Measurements from ENCODE around the gene RAB6D.
"Not testable (repeated sequence)": the region's sequence is repeated elsewhere in the genome, so short reads cannot be mapped to it uniquely, and the experiment has no call there.

RAB6D gene

DNA sequence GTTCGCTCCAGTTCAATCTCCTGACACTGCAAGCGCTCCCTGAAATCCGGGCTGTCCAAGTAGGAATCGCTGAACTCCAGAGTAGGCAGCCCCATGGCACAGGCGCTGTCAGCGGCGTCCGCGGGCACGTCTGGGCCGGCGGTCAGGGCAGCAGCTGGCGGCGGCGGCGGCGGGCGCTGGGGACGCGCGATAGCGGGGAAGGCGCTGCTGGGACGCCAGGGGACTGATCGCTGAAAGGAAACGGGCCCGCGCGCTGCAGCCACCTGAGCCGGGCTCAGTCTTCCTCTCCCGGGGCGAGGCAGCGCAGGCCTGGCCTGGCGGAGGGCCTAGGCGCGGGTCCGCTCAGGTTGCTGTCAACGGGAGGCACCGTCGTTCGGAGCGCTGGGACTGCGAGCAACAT lies 33.0 kb downstream of the RAB6D start:
- not testable (repeated sequence) for H3K9ac ChIP-seq (ENCODE audit: low read length); H3K36me3 ChIP-seq (ENCODE audit: insufficient read depth, low read length); H2AFZ ChIP-seq (ENCODE audit: low read length); H3K4me2 ChIP-seq (ENCODE audit: low read length); H3K4me1 ChIP-seq (ENCODE audit: insufficient read depth, low read length, severe bottlenecking); H3K4me3 ChIP-seq (ENCODE audit: low read depth, low read length, poor library complexity, severe bottlenecking); H3K9me3 ChIP-seq (ENCODE audit: low read length); H3K79me2 ChIP-seq (ENCODE audit: insufficient read depth, low read length); H3K27me3 ChIP-seq (ENCODE audit: insufficient read depth, low read length); H3F3A ChIP-seq (ENCODE audit: insufficient read depth, low read length); H4K20me1 ChIP-seq (ENCODE audit: insufficient read depth, low read length); H3K9me2 ChIP-seq (ENCODE audit: low read depth, low read length); H3K27ac ChIP-seq (ENCODE audit: low read depth, low read length, poor library complexity, severe bottlenecking)

- Histone ChIP-seq H3K4me1 (ENCODE audit: insufficient read depth, low read length, severe bottlenecking) (no peaks in the 10 kb centered on the region), H3F3A (ENCODE audit: insufficient read depth, low read length) (no peaks in the 10 kb centered on the region), H3K79me2 (ENCODE audit: insufficient read depth, low read length) (no peaks in the 10 kb centered on the region), H3K9me3 (ENCODE audit: low read length) (no peaks in the 10 kb centered on the region), H2AFZ (ENCODE audit: low read length) (no peak overlapping the region), H3K27ac (ENCODE audit: low read depth, low read length, poor library complexity, severe bottlenecking) (no peak overlapping the region), H3K9me2 (ENCODE audit: low read depth, low read length) (no peaks in the 10 kb centered on the region), H3K36me3 (ENCODE audit: insufficient read depth, low read length) (no peaks in the 10 kb centered on the region), H3K4me3 (ENCODE audit: low read depth, low read length, poor library complexity, severe bottlenecking) (no peak overlapping the region), H4K20me1 (ENCODE audit: insufficient read depth, low read length) (no peaks in the 10 kb centered on the region), H3K27me3 (ENCODE audit: insufficient read depth, low read length) (no peaks in the 10 kb centered on the region), H3K9ac (ENCODE audit: low read length) (no peak overlapping the region), H3K4me2 (ENCODE audit: low read length) (no peak overlapping the region)
- no peak for TF ChIP-seq CTCF (IDR thresholded peaks at IDR 0.05; ENCODE audit: low read length)
- no peak for TF ChIP-seq EZH2 (IDR thresholded peaks at IDR 0.05; ENCODE audit: borderline replicate concordance, low read length)
These were observed 41.8 kb downstream of the RAB6D start for GRCh38 chr2:131322209-131322608.

DNA sequence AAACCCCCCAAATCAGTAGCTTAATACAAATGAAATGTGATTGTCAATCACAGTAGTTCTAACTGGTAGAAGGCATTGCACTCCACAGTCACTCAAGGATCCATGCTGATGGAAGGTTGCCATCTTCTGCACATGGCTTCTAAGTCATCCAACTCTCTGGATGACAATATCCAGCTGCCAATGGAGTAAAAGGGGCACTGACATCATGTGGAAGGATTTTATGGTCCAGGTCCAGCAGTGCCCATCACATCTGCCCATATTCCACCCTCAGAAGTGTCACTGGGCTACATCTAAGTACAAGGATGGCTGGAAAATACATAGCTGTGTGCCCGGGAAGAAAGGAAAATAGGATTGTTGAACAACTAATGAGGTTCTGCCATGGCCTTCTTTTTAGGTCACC lies 42.6 kb downstream of the RAB6D start:
- H3F3A ChIP-seq (ENCODE audit: insufficient read depth, low read length); H3K36me3 ChIP-seq (ENCODE audit: insufficient read depth, low read length); H4K20me1 ChIP-seq (ENCODE audit: insufficient read depth, low read length); H3K27me3 ChIP-seq (ENCODE audit: insufficient read depth, low read length); H3K4me3 ChIP-seq (ENCODE audit: low read depth, low read length, poor library complexity, severe bottlenecking); H3K4me1 ChIP-seq (ENCODE audit: insufficient read depth, low read length, severe bottlenecking); H3K9me3 ChIP-seq (ENCODE audit: low read length); H3K4me2 ChIP-seq (ENCODE audit: low read length); H3K9me2 ChIP-seq (ENCODE audit: low read depth, low read length); H3K79me2 ChIP-seq (ENCODE audit: insufficient read depth, low read length); H3K27ac ChIP-seq (ENCODE audit: low read depth, low read length, poor library complexity, severe bottlenecking); H3K9ac ChIP-seq (ENCODE audit: low read length); H2AFZ ChIP-seq (ENCODE audit: low read length): not testable (repeated sequence)

DNA sequence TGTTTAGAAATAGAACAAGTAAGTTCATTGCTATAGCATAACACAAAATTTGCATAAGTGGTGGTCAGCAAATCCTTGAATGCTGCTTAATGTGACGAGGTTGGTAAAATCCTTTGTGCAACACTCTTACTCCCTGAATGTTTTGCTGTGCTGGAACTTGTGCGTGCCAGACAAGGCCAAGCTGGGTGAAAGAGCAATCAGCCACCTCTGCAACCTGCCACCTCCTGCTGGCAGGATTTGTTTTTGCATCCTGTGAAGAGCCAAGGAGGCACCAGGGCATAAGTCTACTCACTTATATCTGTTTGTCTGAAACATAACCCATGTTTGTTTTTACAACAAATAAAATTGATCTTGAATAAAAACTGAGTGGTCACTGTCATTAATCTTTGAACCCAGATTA lies 53.0 kb downstream of the RAB6D start:
- H3K4me2 ChIP-seq (ENCODE audit: low read length); H3K4me1 ChIP-seq (ENCODE audit: insufficient read depth, low read length, severe bottlenecking); H3K27me3 ChIP-seq (ENCODE audit: insufficient read depth, low read length); H3K9me3 ChIP-seq (ENCODE audit: low read length); H3K79me2 ChIP-seq (ENCODE audit: insufficient read depth, low read length); H3K36me3 ChIP-seq (ENCODE audit: insufficient read depth, low read length); H3K9ac ChIP-seq (ENCODE audit: low read length); H3F3A ChIP-seq (ENCODE audit: insufficient read depth, low read length); H3K4me3 ChIP-seq (ENCODE audit: low read depth, low read length, poor library complexity, severe bottlenecking); H3K9me2 ChIP-seq (ENCODE audit: low read depth, low read length); H3K27ac ChIP-seq (ENCODE audit: low read depth, low read length, poor library complexity, severe bottlenecking); H4K20me1 ChIP-seq (ENCODE audit: insufficient read depth, low read length); H2AFZ ChIP-seq (ENCODE audit: low read length): not testable (repeated sequence)
- TF ChIP-seq CTCF (IDR thresholded peaks at IDR 0.05; ENCODE audit: low read length) = peak; percentile 25

Data from OCI-LY1 (cell line).